GM12892 (cell line): ENCODE results near the gene MT4.

ENCODE experiments used
- POLR2A ChIP-seq: IDR thresholded peaks from 2 replicates; pipeline ENCODE4 v1.6.1; 2011; ENCODE audit warnings: low read depth, low read length, control low read depth
- TAF1 ChIP-seq: IDR thresholded peaks from 2 replicates; pipeline ENCODE4 v1.6.1; 2011; ENCODE audit warnings: low read depth, mild to moderate bottlenecking, control low read depth, low read length, borderline replicate concordance

- TF ChIP-seq TAF1 (no peak), POLR2A (no peak)
Measured at GRCh38 chr16:56606071-56606475, 41.2 kb downstream of the MT4 start.
